Thyroid gland (tissue), 4 donors: ENCODE data around the gene PDCD7. TPM values are rescaled to one million over a fixed set of nuclear protein-coding genes. Genes with fewer than 3 reads are reported as not detected.
A peak's percentile ranks its signal among the peaks of the same experiment; 100 is the strongest.

Source experiments
- DNase-seq, 2 donors: peaks; one replicate each; pipeline ENCODE4 v3.0.0-alpha.2; 2019
- H3K27ac ChIP-seq, 3 donors: fragments of 200-600 bp; sonication (generic); 1 replicate in 2 of 3; 2 replicates in 1 of 3; pipeline ENCODE4 v1.5.1; 2016 to 2019; ENCODE audit warnings: mild to moderate bottlenecking in 1 of 3, moderate library complexity in 1 of 3
- H3K27me3 ChIP-seq: fragments of 200-600 bp; sonication (generic); one replicate; pipeline ENCODE4 v1.5.1; 2019
- H3K36me3 ChIP-seq, 2 donors: fragments of 200-600 bp; sonication (generic); one replicate each; pipeline ENCODE4 v1.5.1; 2016 to 2019
- H3K4me1 ChIP-seq, 2 donors: fragments of 200-600 bp; sonication (generic); one replicate each; pipeline ENCODE4 v1.5.1; 2017 to 2019
- H3K4me3 ChIP-seq, 3 donors: fragments of 200-600 bp; sonication (generic); replicated peaks in 1 of 3; 1 replicate in 2 of 3; 2 replicates in 1 of 3; pipeline ENCODE4 v1.5.1; 2016; ENCODE audit warnings: mild to moderate bottlenecking in 1 of 3
- H3K9me3 ChIP-seq: fragments of 200-600 bp; sonication (generic); one replicate; pipeline ENCODE4 v1.5.1; 2017
- CTCF ChIP-seq, 6 experiments: fragments of 200-600 bp in 3 of 6; fragments of 450-650 bp in 3 of 6; sonication (generic) in 3 of 6; IDR thresholded peaks; one replicate each; pipeline ENCODE4 v1.5.1; 2016 to 2019; ENCODE audit warnings: antibody characterized with exemption in 6 of 6, mild to moderate bottlenecking in 2 of 6, inconsistent platforms in 1 of 6, moderate library complexity in 1 of 6
- POLR2A ChIP-seq, 2 donors: fragments of 450-650 bp; IDR thresholded peaks; one replicate each; pipeline ENCODE4 v1.6.1; 2017; ENCODE audit warnings: antibody characterized with exemption in 2 of 2, mild to moderate bottlenecking in 2 of 2, moderate library complexity in 1 of 2
- WGBS, 2 donors: methylation state at CpG; one replicate each; pipeline ENCODE4 v1.1.5; 2017; 5-methylcytosine and 5-hydroxymethylcytosine counted together
- intact Hi-C: fragments of 100-400 bp; cut with DNase I; formaldehyde crosslinking; loops from one replicate; pipeline ENCODE4 v1.15.1; 2023
- small RNA-seq: library from RNA; depleted of rRNA; stranded (forward); fragments of <200 nt; gene quantifications from one replicate; pipeline ENCODE3, GENCODE V24; 2016
- total RNA-seq, 4 donors: library from RNA; depleted of rRNA; stranded (reverse); fragments of >200 nt; gene quantifications; one replicate each; pipeline ENCODE4 v1.2.3, GENCODE V29; 2016

Gene PDCD7
- total RNA-seq, 4 donors from 2014 or later: 27.5 to 43.4 (median 32.9) TPM

GRCh38 chr15:65068403-65068788 lies 65.2 kb downstream of the PDCD7 start:
- no peak for TF ChIP-seq POLR2A (IDR thresholded peaks at IDR 0.05)
- TF ChIP-seq CTCF (IDR thresholded peaks at IDR 0.05): no peak

DNA sequence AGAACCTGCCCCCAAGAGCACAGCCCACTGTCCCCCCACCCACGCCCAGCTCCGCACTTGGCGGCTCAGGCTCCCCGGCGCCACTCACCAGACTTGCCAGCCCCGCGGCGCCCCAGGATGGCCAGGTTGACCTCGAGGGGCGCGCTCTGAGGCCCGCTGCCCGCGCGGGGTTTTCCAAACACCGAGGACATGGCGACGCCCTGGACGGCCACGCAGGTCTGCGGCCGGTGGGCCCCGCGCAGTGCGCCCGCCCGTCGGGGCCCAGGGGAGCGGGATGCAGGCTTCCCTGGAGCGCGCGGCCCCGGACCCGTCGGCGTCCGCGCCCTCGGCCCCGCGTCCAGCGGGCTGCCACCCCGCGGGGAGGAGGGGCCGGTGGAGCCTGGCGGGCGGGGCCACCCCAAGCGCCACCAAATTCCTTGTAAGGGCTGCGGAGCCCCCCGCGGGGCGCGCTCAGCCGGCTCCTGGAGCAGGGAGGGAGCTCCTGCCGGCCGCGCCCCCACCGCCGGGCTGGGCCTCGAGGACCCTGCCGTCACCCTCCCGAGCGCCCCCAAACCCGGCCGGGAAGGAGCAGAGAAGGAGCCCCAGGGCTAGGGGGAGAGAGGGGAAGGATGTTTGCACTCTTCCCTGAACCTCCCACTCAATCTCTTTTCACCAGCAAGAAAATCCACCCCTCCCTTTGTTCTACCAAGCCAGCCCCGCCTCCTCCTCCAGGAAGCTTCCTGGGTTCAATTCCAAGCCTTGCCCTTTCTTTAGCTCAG lies 65.8 kb downstream of the PDCD7 start, which contains the start of gene RASL12:
TSS of gene RASL12 (minus strand) at position 347 of the 758 bp plus-strand sequence. CDS start at position 191, 156 bp downstream.
- whole genome bisulfite sequencing, 2 donors: 8 to 16% methylated on average over 18 of the region's 66 CpGs
- Histone ChIP-seq H3K4me3 (peak within 1 kb of the TSS in 2 of 3 donors; percentile 2 to 34), H3K36me3 (no peaks in the 10 kb centered on the region), H3K27me3 (no peaks in the 10 kb centered on the region), H3K27ac (peak within 1 kb of the TSS in 2 of 3 donors; percentile 11 to 69), H3K9me3 (no peaks in the 10 kb centered on the region), H3K4me1 (peaks cover 15 to 44% of the 10 kb centered on the region in 2 donors)
- no peak for DNase-seq
- TF ChIP-seq POLR2A (IDR thresholded peaks at IDR 0.05) (no peak), CTCF (IDR thresholded peaks at IDR 0.05) (no peak)
- intact Hi-C loops: no loop called here

More at GRCh38 chr15:65068403-65068788, 65.2 kb downstream of the PDCD7 start:
- Histone ChIP-seq H3K36me3 (no peaks in the 10 kb centered on the region), H3K27ac (peak overlapping the region in 2 of 3 donors; percentile 11 to 69), H3K9me3 (no peaks in the 10 kb centered on the region), H3K4me1 (peaks cover 15 to 44% of the 10 kb centered on the region in 2 donors), H3K4me3 (no peak overlapping the region), H3K27me3 (no peaks in the 10 kb centered on the region)
- no peak for DNase-seq
- WGBS, 2 donors: 67 to 86% methylated on average over 3 of the region's 3 CpGs
- intact Hi-C loops: no loop called here

Small RNA genes lying within 50 kb of the gene (small RNA-seq; reads per million reads assigned to genes)
- not detected for gene AC013553.1

Other genes starting within 250 kb of the PDCD7 start
- 10 to 100 TPM in 1 of 4 donors, 1 to 10 TPM in 3; 5.1 to 11.9 (median 6.3) TPM for gene ANKDD1A, start 221.9 kb downstream of the PDCD7 start, total RNA-seq
- 100 to 1,000 TPM; 119 to 149 (median 122) TPM for gene SPG21, start 143.9 kb downstream of the PDCD7 start, total RNA-seq
- 10 to 100 TPM; 20.7 to 31.6 (median 27.1) TPM for gene MTFMT, start 104.2 kb downstream of the PDCD7 start, total RNA-seq
- not detected for gene SLC51B, start 88.4 kb downstream of the PDCD7 start, total RNA-seq
- gene RASL12, start 65.8 kb downstream of the PDCD7 start, total RNA-seq: 10 to 100 TPM in 1 of 4 donors, 1 to 10 TPM in 3; 5.1 to 12.5 (median 7.7) TPM
- gene KBTBD13, start 57.1 kb downstream of the PDCD7 start, total RNA-seq: not detected
- gene UBAP1L, start 18.6 kb downstream of the PDCD7 start, total RNA-seq: 10 to 100 TPM in 1 of 4 donors, 1 to 10 TPM in 3; 8.1 to 12.6 (median 8.8) TPM
- gene CLPX, start 51.5 kb upstream of the PDCD7 start, total RNA-seq: 10 to 100 TPM; 37.9 to 57.5 (median 46.4) TPM
- gene CILP, start 77.7 kb upstream of the PDCD7 start, total RNA-seq: 10 to 100 TPM in 1 of 4 donors, 1 to 10 TPM in 3; 2.1 to 17.6 (median 5.0) TPM
- 10 to 100 TPM; 11.3 to 15.5 (median 13.2) TPM for gene PARP16, start 153.1 kb upstream of the PDCD7 start, total RNA-seq
- not detected for gene RNU5A-1, start 162.2 kb upstream of the PDCD7 start, total RNA-seq
- gene RNU5B-1, start 170.9 kb upstream of the PDCD7 start, total RNA-seq: not detected
- 1 to 10 TPM in 1 of 4 donors, under 1 TPM in 3; 0.22 to 1.5 (median 0.61) TPM for gene IGDCC3, start 244.2 kb upstream of the PDCD7 start, total RNA-seq